Vagina (tissue), 2 donors: ENCODE results near the gene NUP93. TPM values are rescaled to one million over a fixed set of nuclear protein-coding genes. Genes with fewer than 3 reads are reported as not detected.

Source experiments
- DNase-seq, 2 donors: peaks; one replicate each; pipeline ENCODE4 v3.0.0-alpha.2; 2017; ENCODE audit errors: extremely low spot score in 2 of 2
- H3K27ac ChIP-seq: fragments of 200-600 bp; sonication (generic); one replicate; pipeline ENCODE4 v1.5.1; 2019
- H3K27me3 ChIP-seq: fragments of 200-600 bp; sonication (generic); one replicate; pipeline ENCODE4 v1.5.1; 2019
- H3K36me3 ChIP-seq, 2 donors: fragments of 200-600 bp; sonication (generic); one replicate each; pipeline ENCODE4 v1.5.1; 2017 to 2019
- H3K4me1 ChIP-seq: fragments of 200-600 bp; sonication (generic); one replicate; pipeline ENCODE4 v1.5.1; 2019
- H3K4me3 ChIP-seq, 2 donors: fragments of 200-600 bp; sonication (generic); 1 replicate in 1 of 2; 2 replicates in 1 of 2; pipeline ENCODE4 v1.5.1; 2016 to 2019
- H3K9me3 ChIP-seq: fragments of 200-600 bp; sonication (generic); one replicate; pipeline ENCODE4 v1.5.1; 2019
- CTCF ChIP-seq, 3 experiments: fragments of 450-650 bp in 2 of 3; fragments of 200-600 bp in 1 of 3; sonication (generic) in 1 of 3; IDR thresholded peaks; one replicate each; pipeline ENCODE4 v1.5.1; 2017 to 2019; ENCODE audit warnings: antibody characterized with exemption in 3 of 3, mild to moderate bottlenecking in 2 of 3, moderate library complexity in 2 of 3
- POLR2A ChIP-seq, 2 donors: fragments of 450-650 bp; IDR thresholded peaks; one replicate each; pipeline ENCODE4 v1.6.1; 2017; ENCODE audit warnings: antibody characterized with exemption in 2 of 2, mild to moderate bottlenecking in 2 of 2, moderate library complexity in 2 of 2
- POLR2AphosphoS5 ChIP-seq, 2 donors: sonication (generic); formaldehyde crosslinking; IDR thresholded peaks; one replicate each; pipeline ENCODE4 v1.9.0; 2017; ENCODE audit warnings: antibody characterized with exemption in 2 of 2, mild to moderate bottlenecking in 2 of 2, low read depth in 1 of 2; ENCODE audit not compliant: insufficient read depth in 1 of 2
- intact Hi-C: fragments of 100-400 bp; cut with DNase I; formaldehyde crosslinking; loops from one replicate; pipeline ENCODE4 v1.15.1; 2023
- total RNA-seq: library from RNA; depleted of rRNA; stranded (reverse); fragments of >200 nt; gene quantifications from one replicate; pipeline ENCODE4 v1.2.3, GENCODE V29; 2016

Gene NUP93
- total RNA-seq, 1 donor from 2014 or later, result 43.7 TPM

- no peak overlapping the region for H3K27ac ChIP-seq
- no peak overlapping the region for H3K4me3 ChIP-seq
- H3K27me3 ChIP-seq, result no peaks in the 10 kb centered on the region
- H3K9me3 ChIP-seq, result no peaks in the 10 kb centered on the region
- intact Hi-C loops, result no loop called here
- no peaks in the 10 kb centered on the region for H3K36me3 ChIP-seq
- peaks cover 21% of the 10 kb centered on the region for H3K4me1 ChIP-seq
- no peak for TF ChIP-seq POLR2AphosphoS5 (IDR thresholded peaks at IDR 0.05; ENCODE audit: insufficient read depth in 1 of 2, low read depth in 1 of 2)
- DNase-seq, result no peak
Measured at GRCh38 chr16:56779906-56780305, 50.0 kb downstream of the NUP93 start.

GRCh38 chr16:56780646-56781045 lies 50.7 kb downstream of the NUP93 start:
- TF ChIP-seq POLR2A (IDR thresholded peaks at IDR 0.05) (no peak), POLR2AphosphoS5 (IDR thresholded peaks at IDR 0.05; ENCODE audit: insufficient read depth in 1 of 2, low read depth in 1 of 2) (no peak), CTCF (IDR thresholded peaks at IDR 0.05) (no peak)

GRCh38 chr16:56781528-56781961 lies 51.6 kb downstream of the NUP93 start:
- Histone ChIP-seq H3K9me3 (no peaks in the 10 kb centered on the region), H3K27ac (no peak overlapping the region), H3K27me3 (no peaks in the 10 kb centered on the region), H3K36me3 (no peaks in the 10 kb centered on the region), H3K4me3 (no peak overlapping the region), H3K4me1 (peaks cover 16% of the 10 kb centered on the region)
- TF ChIP-seq POLR2A (IDR thresholded peaks at IDR 0.05) (no peak), POLR2AphosphoS5 (IDR thresholded peaks at IDR 0.05; ENCODE audit: insufficient read depth in 1 of 2, low read depth in 1 of 2) (no peak), CTCF (IDR thresholded peaks at IDR 0.05) (no peak)
- intact Hi-C loops, result no loop called here
- no peak for DNase-seq

More at GRCh38 chr16:56780646-56781045, 50.7 kb downstream of the NUP93 start:
- H3K36me3 ChIP-seq, result no peaks in the 10 kb centered on the region
- no peaks in the 10 kb centered on the region for H3K27me3 ChIP-seq
- DNase-seq, result no peak
- H3K4me3 ChIP-seq, result no peak overlapping the region
- H3K27ac ChIP-seq, result no peak overlapping the region
- peaks cover 21% of the 10 kb centered on the region for H3K4me1 ChIP-seq
- intact Hi-C loops, result no loop called here
- H3K9me3 ChIP-seq, result no peaks in the 10 kb centered on the region

- H3K27me3 ChIP-seq, result no peaks in the 10 kb centered on the region
- TF ChIP-seq POLR2AphosphoS5 (IDR thresholded peaks at IDR 0.05; ENCODE audit: insufficient read depth in 1 of 2, low read depth in 1 of 2), result no peak
- no peak for TF ChIP-seq POLR2A (IDR thresholded peaks at IDR 0.05)
- TF ChIP-seq CTCF (IDR thresholded peaks at IDR 0.05), result no peak
- H3K4me1 ChIP-seq, result no peaks in the 10 kb centered on the region
- H3K9me3 ChIP-seq, result no peaks in the 10 kb centered on the region
- H3K4me3 ChIP-seq, result no peak overlapping the region
- intact Hi-C loops, result no loop called here
- no peaks in the 10 kb centered on the region for H3K36me3 ChIP-seq
- no peak for DNase-seq
- no peak overlapping the region for H3K27ac ChIP-seq
Measured at GRCh38 chr16:56783344-56783743, 53.4 kb downstream of the NUP93 start.

GRCh38 chr16:56785317-56785716 lies 55.4 kb downstream of the NUP93 start:
- H3K27me3 ChIP-seq, result no peaks in the 10 kb centered on the region
- H3K4me3 ChIP-seq, result no peak overlapping the region
- intact Hi-C loops, result no loop called here
- no peak for DNase-seq
- TF ChIP-seq CTCF (IDR thresholded peaks at IDR 0.05) (no peak), POLR2A (IDR thresholded peaks at IDR 0.05) (no peak), POLR2AphosphoS5 (IDR thresholded peaks at IDR 0.05; ENCODE audit: insufficient read depth in 1 of 2, low read depth in 1 of 2) (no peak)
- H3K4me1 ChIP-seq, result no peaks in the 10 kb centered on the region
- no peak overlapping the region for H3K27ac ChIP-seq
- no peaks in the 10 kb centered on the region for H3K36me3 ChIP-seq
- H3K9me3 ChIP-seq, result no peaks in the 10 kb centered on the region
